Suprapubic skin (tissue), 4 donors: ENCODE results near the gene PPP2R5C. TPM values are rescaled to one million over a fixed set of nuclear protein-coding genes. Genes with fewer than 3 reads are reported as not detected.
A peak's percentile ranks its signal among the peaks of the same experiment; 100 is the strongest.

Source experiments
- DNase-seq, 2 donors: peaks; one replicate each; pipeline ENCODE4 v3.0.0-alpha.2; 2019; ENCODE audit warnings: low spot score in 2 of 2
- H3K27ac ChIP-seq: fragments of 200-600 bp; sonication (generic); one replicate; pipeline ENCODE4 v1.5.1; 2019
- H3K27me3 ChIP-seq: fragments of 200-600 bp; sonication (generic); one replicate; pipeline ENCODE4 v1.5.1; 2019
- H3K36me3 ChIP-seq: fragments of 200-600 bp; sonication (generic); one replicate; pipeline ENCODE4 v1.5.1; 2019
- H3K4me1 ChIP-seq: fragments of 200-600 bp; sonication (generic); one replicate; pipeline ENCODE4 v1.5.1; 2019
- H3K4me3 ChIP-seq: fragments of 200-600 bp; sonication (generic); one replicate; pipeline ENCODE4 v1.5.1; 2019; ENCODE audit warnings: mild to moderate bottlenecking
- H3K9me3 ChIP-seq: fragments of 200-600 bp; sonication (generic); one replicate; pipeline ENCODE4 v1.5.1; 2019
- EP300 ChIP-seq: sonication (generic); formaldehyde crosslinking; IDR thresholded peaks from one replicate; pipeline ENCODE4 v1.6.1; 2017; ENCODE audit warnings: antibody characterized with exemption
- POLR2A ChIP-seq, 2 donors: fragments of 450-650 bp; IDR thresholded peaks; one replicate each; pipeline ENCODE4 v1.6.1; 2017; ENCODE audit warnings: antibody characterized with exemption in 2 of 2, mild to moderate bottlenecking in 2 of 2, moderate library complexity in 2 of 2
- POLR2AphosphoS5 ChIP-seq, 3 donors: sonication (generic); formaldehyde crosslinking; IDR thresholded peaks; one replicate each; pipeline ENCODE4 v1.6.1; 2017; ENCODE audit warnings: antibody characterized with exemption in 3 of 3
- WGBS: methylation state at CpG from one replicate; pipeline ENCODE4 v1.1.5; 2018; 5-methylcytosine and 5-hydroxymethylcytosine counted together
- total RNA-seq, 4 donors: library from RNA; depleted of rRNA; stranded (reverse); fragments of >200 nt; gene quantifications; one replicate each; pipeline ENCODE4 v1.1.0, GENCODE V29; 2016
- TF ChIP-seq, protein P1 (sequence below), 2 donors: fragments of 200-600 bp in 1 of 2; fragments of 450-650 bp in 1 of 2; sonication (generic) in 1 of 2; IDR thresholded peaks; one replicate each; pipeline ENCODE4 v1.5.1; 2016 to 2019; ENCODE audit warnings: antibody characterized with exemption in 2 of 2, mild to moderate bottlenecking in 1 of 2, moderate library complexity in 1 of 2

Gene PPP2R5C
- total RNA-seq, 4 donors from 2014 or later = 104 to 149 (median 119) TPM

DNA sequence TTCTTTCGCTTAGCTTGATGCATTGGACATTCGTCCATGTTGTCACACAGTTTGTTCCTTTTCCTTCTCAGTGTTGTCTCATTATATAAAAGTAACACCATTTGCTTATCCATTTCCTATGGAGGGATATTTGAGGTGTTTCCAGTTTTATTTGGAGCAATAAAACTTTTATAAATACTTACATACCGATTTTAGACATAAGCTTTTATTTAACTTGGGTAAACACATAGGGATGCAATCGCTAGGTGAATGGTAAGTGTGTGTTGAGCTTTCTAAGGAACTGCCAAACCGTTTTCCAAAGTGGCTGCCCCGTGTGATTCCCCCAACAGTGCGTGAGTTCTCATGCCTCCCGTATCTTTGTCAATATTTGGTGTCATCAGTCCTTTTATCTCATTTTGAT is 107.7 kb downstream of the PPP2R5C start:
- Histone ChIP-seq H3K27me3 (no peaks in the 10 kb centered on the region), H3K4me3 (no peak overlapping the region), H3K36me3 (no peaks in the 10 kb centered on the region), H3K4me1 (peaks cover 5% of the 10 kb centered on the region), H3K9me3 (no peaks in the 10 kb centered on the region), H3K27ac (no peak overlapping the region)
- no peak for DNase-seq
- WGBS = 91% methylated on average over 8 of the region's 8 CpGs
- no peak for TF ChIP-seq POLR2AphosphoS5 (IDR thresholded peaks at IDR 0.05)
- no peak for TF ChIP-seq POLR2A (IDR thresholded peaks at IDR 0.05)
- no peak for TF ChIP-seq EP300
- TF ChIP-seq, protein P1, sequence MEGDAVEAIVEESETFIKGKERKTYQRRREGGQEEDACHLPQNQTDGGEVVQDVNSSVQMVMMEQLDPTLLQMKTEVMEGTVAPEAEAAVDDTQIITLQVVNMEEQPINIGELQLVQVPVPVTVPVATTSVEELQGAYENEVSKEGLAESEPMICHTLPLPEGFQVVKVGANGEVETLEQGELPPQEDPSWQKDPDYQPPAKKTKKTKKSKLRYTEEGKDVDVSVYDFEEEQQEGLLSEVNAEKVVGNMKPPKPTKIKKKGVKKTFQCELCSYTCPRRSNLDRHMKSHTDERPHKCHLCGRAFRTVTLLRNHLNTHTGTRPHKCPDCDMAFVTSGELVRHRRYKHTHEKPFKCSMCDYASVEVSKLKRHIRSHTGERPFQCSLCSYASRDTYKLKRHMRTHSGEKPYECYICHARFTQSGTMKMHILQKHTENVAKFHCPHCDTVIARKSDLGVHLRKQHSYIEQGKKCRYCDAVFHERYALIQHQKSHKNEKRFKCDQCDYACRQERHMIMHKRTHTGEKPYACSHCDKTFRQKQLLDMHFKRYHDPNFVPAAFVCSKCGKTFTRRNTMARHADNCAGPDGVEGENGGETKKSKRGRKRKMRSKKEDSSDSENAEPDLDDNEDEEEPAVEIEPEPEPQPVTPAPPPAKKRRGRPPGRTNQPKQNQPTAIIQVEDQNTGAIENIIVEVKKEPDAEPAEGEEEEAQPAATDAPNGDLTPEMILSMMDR (IDR thresholded peaks at IDR 0.05) = no peak

DNA sequence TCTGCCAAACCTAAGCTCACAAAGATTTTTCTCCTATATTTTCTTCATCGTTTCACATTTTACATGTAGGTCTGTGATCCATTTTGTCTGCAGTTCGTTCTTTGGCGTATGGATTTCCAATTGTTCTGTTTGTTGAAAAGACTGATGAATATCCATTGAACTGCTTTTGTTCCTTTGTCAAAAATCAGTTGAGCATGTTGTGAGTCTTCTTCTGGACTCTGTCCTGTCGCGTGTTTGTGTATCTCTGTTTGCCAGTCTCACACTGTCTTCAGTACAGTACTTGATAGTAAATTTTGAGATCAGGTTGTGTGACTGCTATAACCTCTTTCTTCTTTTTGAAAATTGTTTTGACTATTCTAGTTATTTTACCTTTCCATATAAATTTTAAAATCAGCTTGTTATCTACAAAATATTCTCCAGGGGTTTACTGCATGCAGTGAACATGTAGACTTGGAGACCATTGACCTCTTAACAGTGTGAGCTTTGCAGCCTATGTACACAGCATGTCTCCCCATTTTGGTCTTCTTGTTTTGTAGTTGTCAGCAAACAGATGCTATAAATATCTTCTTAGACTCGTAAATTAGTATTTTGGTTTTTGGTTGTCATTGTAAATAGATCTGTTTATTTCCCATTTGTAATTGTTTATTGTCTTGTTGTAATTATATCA is 108.9 kb downstream of the PPP2R5C start:
- Histone ChIP-seq H3K27me3 (no peaks in the 10 kb centered on the region), H3K9me3 (no peaks in the 10 kb centered on the region), H3K4me1 (peaks cover 5% of the 10 kb centered on the region), H3K36me3 (no peaks in the 10 kb centered on the region), H3K4me3 (no peak overlapping the region), H3K27ac (no peak overlapping the region)
- DNase-seq = no peak
- TF ChIP-seq EP300 (no peak), POLR2A (IDR thresholded peaks at IDR 0.05) (no peak), POLR2AphosphoS5 (IDR thresholded peaks at IDR 0.05) (no peak)
- TF ChIP-seq, protein P1 (IDR thresholded peaks at IDR 0.05) = no peak
- 91% methylated on average over 6 of the region's 6 CpGs for WGBS

DNA sequence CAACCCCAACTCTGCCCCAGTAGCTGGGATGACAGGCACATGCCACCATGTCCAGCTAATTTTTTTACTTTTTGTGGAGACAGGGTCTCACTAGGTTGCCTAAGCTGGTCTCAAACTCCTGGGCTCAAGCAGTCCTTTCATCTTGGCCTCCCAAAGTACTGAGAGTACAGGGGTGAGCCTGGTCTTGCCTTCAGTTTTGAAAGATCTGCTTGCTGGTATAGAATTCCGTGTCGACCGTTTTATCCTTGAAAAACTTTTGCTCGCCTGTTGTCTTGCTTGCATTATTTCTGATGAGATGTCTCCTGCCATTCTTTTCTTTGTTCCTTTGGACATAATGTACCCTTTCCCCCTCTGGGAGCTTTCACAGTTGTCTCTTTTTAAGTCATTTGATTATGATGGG is 110.8 kb downstream of the PPP2R5C start:
- Histone ChIP-seq H3K9me3 (no peaks in the 10 kb centered on the region), H3K4me1 (peaks cover 16% of the 10 kb centered on the region), H3K4me3 (no peak overlapping the region), H3K27ac (peak overlapping the region; percentile 18), H3K36me3 (no peaks in the 10 kb centered on the region), H3K27me3 (no peaks in the 10 kb centered on the region)
- TF ChIP-seq EP300 (no peak), POLR2A (IDR thresholded peaks at IDR 0.05) (no peak), POLR2AphosphoS5 (IDR thresholded peaks at IDR 0.05) (no peak)
- TF ChIP-seq, protein P1 (IDR thresholded peaks at IDR 0.05) = no peak
- 89% methylated on average over 4 of the region's 4 CpGs for WGBS
- no peak for DNase-seq

DNA sequence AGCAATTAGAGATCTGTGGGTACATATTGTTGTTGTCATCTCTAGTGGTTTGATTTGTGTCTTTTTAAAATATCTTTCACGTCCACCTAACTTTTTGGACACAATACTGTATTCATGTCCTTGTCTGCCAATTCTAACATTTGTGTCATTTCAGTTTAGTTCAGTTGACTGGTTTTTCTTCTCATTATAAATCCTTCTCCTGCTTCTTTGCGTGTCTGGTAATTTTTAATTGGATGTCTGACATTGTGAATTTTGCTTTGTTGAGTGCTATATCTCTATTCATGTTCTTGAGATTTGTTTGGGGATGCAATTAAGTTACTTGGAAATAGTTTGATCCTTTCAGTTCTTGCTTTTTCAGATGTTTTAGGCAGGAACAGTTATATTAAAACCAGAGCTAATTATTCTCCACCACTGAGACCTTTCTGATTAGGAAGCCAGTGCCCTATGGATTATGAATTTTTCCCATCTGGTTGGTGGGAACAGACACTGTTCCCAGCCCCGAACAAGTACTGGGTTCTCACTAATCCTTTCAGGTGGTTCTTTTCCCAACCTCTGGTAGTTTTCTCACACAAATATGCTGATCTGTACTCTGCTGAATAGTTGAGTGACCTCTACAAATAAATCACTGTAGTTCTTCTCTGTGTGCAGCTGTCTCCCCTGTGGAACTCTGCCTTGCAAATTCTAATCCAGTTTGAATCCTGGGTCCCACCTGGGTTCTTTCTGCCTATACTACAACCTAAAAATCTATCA is 111.7 kb downstream of the PPP2R5C start:
- WGBS = 84% methylated on average over 3 of the region's 3 CpGs
- Histone ChIP-seq H3K27ac (no peak overlapping the region), H3K4me3 (no peak overlapping the region), H3K9me3 (no peaks in the 10 kb centered on the region), H3K36me3 (no peaks in the 10 kb centered on the region), H3K4me1 (peaks cover 11% of the 10 kb centered on the region), H3K27me3 (no peaks in the 10 kb centered on the region)
- DNase-seq = no peak
- no peak for TF ChIP-seq POLR2AphosphoS5 (IDR thresholded peaks at IDR 0.05)
- no peak for TF ChIP-seq EP300
- TF ChIP-seq, protein P1 (IDR thresholded peaks at IDR 0.05) = no peak
- no peak for TF ChIP-seq POLR2A (IDR thresholded peaks at IDR 0.05)

DNA sequence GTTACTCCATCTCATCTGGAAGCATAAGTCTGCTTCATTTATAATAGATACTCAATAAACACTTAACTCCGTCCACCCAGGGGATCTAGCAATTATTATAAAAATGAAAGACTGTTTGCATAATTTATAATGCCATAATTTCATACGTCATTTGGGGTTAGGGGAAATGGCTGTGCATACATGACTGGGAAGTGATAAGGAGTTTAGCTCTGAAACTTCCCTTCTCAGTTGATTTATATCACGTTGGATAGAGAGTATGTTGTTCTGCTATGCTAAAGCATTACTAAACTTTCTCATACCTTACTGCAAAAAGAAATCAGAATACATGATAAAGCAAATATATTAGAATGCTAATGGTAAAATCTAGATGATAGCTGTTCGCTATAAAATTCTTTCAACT is 112.5 kb downstream of the PPP2R5C start:
- DNase-seq = no peak
- H3K27me3 ChIP-seq = no peaks in the 10 kb centered on the region
- peaks cover 2% of the 10 kb centered on the region for H3K36me3 ChIP-seq
- peaks cover 11% of the 10 kb centered on the region for H3K4me1 ChIP-seq
- H3K27ac ChIP-seq = no peak overlapping the region
- H3K4me3 ChIP-seq = no peak overlapping the region
- H3K9me3 ChIP-seq = no peaks in the 10 kb centered on the region
- TF ChIP-seq EP300 (no peak), POLR2AphosphoS5 (IDR thresholded peaks at IDR 0.05) (no peak), POLR2A (IDR thresholded peaks at IDR 0.05) (no peak)
- TF ChIP-seq, protein P1 (IDR thresholded peaks at IDR 0.05) = no peak
- WGBS = 90% methylated on average over 4 of the region's 4 CpGs
